ENCODE measurements around the gene UQCRC1. TPM values are rescaled to one million over a fixed set of nuclear protein-coding genes. Genes with fewer than 3 reads are reported as not detected.
A peak's percentile ranks its signal among the peaks of the same experiment; 100 is the strongest.

UQCRC1 gene
- total and polyA plus RNA-seq, 2 donors (not counting 1 experiment from before 2014, with no cell fraction given): 99.9 to 132 TPM

GRCh38 chr3:48555949-48556795 is 53.3 kb downstream of the UQCRC1 start:
- Histone ChIP-seq H3K36me3 (replicated peaks in 1 of 2; ENCODE audit: control extremely low read depth in 1 of 2, control insufficient read depth in 1 of 2, extremely low read depth in 1 of 2, insufficient read depth in 2 of 2, low read length in 1 of 2) (no peaks in the 10 kb centered on the region), H3K27ac (ENCODE audit: low read length in 2 of 2) (peak overlapping the region; percentile 41 to 65), H3K27me3 (replicated peaks in 1 of 4; ENCODE audit: control extremely low read depth in 1 of 4, control insufficient read depth in 3 of 4, insufficient read depth in 4 of 4, low read length in 3 of 4) (no peaks in the 10 kb centered on the region), H3K9me3 (ENCODE audit: control extremely low read depth in 1 of 3, control insufficient read depth in 2 of 3, insufficient read depth in 1 of 3, low read length in 2 of 3) (peaks cover 0 to 3% (median 0%) of the 10 kb centered on the region in 3 donors), H3K9ac (ENCODE audit: low read length) (peak overlapping the region; percentile 62), H4K20me1 (ENCODE audit: control insufficient read depth, insufficient read depth, low read length, poor library complexity, severe bottlenecking) (no peaks in the 10 kb centered on the region), H2AFZ (ENCODE audit: insufficient read depth, low read depth, low read length, poor library complexity, severe bottlenecking) (peak overlapping the region; percentile 89), H3K79me2 (ENCODE audit: control insufficient read depth, insufficient read depth, low read length) (no peaks in the 10 kb centered on the region), H3K4me2 (replicated peaks; ENCODE audit: low read depth, low read length, poor library complexity, severe bottlenecking) (peak overlapping the region; percentile 83), H3K4me3 (ENCODE audit: control extremely low read depth in 1 of 5, extremely low read depth in 1 of 5, insufficient read depth in 1 of 5, low read depth in 2 of 5, low read length in 4 of 5) (peak overlapping the region; percentile 53 to 73 (median 59)), H3K4me1 (ENCODE audit: control insufficient read depth in 2 of 2, insufficient read depth in 2 of 2, low read length in 2 of 2) (peaks cover 16 to 40% of the 10 kb centered on the region in 2 donors)
- no peaks in the 10 kb centered on the region for H3K27me3 Mint-ChIP-seq
- no peaks in the 10 kb centered on the region for H3K9me3 Mint-ChIP-seq (ENCODE audit: insufficient read depth)
- WGBS (ENCODE audit: insufficient coverage): 14% methylated on average over 24 of the region's 29 CpGs
- peaks cover 33% of the 10 kb centered on the region for H3K4me1 Mint-ChIP-seq
- ChIA-PET POLR2A (interaction anchor here (0.6 to 1.1 kb wide), 3 partner anchors 122 to 506 kb away, joined by 3 read pairs; no protein-coding TSS in a partner anchor), CTCF (interaction anchor here (0.8 to 12.9 kb wide), 8 partner anchors 7 to 154 kb away, joined by 3 to 190 read pairs (median 4); partner anchors contain the start of genes CCDC51 and TMA7)
- peak overlapping the region; percentile 87 for H3K4me3 Mint-ChIP-seq
- TF ChIP-seq EZH2 (IDR thresholded peaks at IDR 0.05; ENCODE audit: borderline replicate concordance, insufficient read depth, low read depth, low read length, poor library complexity, severe bottlenecking) (no peak), CTCF (IDR thresholded peaks at IDR 0.05) (no peak)
- ATAC-seq (ENCODE audit: low read depth) (no peak), DNase-seq (no peak)
- intact Hi-C loops (cut with micrococcal nuclease): loop anchor here (1.0 to 5.0 kb wide), 9 partner anchors 49 to 915 kb away; partner anchors contain the start of genes CDC25A, DAG1, IP6K2 and NDUFAF3
- peak overlapping the region; percentile 80 for H3K27ac Mint-ChIP-seq
